Mucosa of stomach (tissue), 1 donor: ENCODE data around the gene RPS24.

Experiments used
- H3K27me3 ChIP-seq: one replicate; pipeline ENCODE4 v1.7.0; 2013; ENCODE audit warnings: mild to moderate bottlenecking, low read length; ENCODE audit not compliant: control insufficient read depth, insufficient read depth
- H3K36me3 ChIP-seq: one replicate; pipeline ENCODE4 v1.7.0; 2013; ENCODE audit warnings: low read length; ENCODE audit not compliant: control insufficient read depth, insufficient read depth
- H3K4me1 ChIP-seq: one replicate; pipeline ENCODE4 v1.7.0; 2013; ENCODE audit warnings: mild to moderate bottlenecking, low read length; ENCODE audit not compliant: control insufficient read depth, insufficient read depth
- H3K4me3 ChIP-seq: one replicate; pipeline ENCODE4 v1.7.0; 2013; ENCODE audit warnings: low read length
- H3K9ac ChIP-seq: one replicate; pipeline ENCODE4 v1.7.0; 2013; ENCODE audit warnings: mild to moderate bottlenecking, low read length, moderate library complexity
- H3K9me3 ChIP-seq: one replicate; pipeline ENCODE4 v1.7.0; 2013; ENCODE audit warnings: mild to moderate bottlenecking, low read length, moderate library complexity; ENCODE audit not compliant: control insufficient read depth
- donor health status: Pancreatic carcinoma.

Gene RPS24

GRCh38 chr10:78079411-78079810 lies 45.7 kb downstream of the RPS24 start:
- H3K27me3 ChIP-seq, result no peaks in the 10 kb centered on the region
- H3K9ac ChIP-seq, result no peak overlapping the region
- no peaks in the 10 kb centered on the region for H3K4me1 ChIP-seq
- H3K9me3 ChIP-seq, result no peaks in the 10 kb centered on the region
- H3K4me3 ChIP-seq, result no peak overlapping the region
- no peaks in the 10 kb centered on the region for H3K36me3 ChIP-seq

GRCh38 chr10:78081292-78081691 lies 47.6 kb downstream of the RPS24 start:
- Histone ChIP-seq H3K9ac (no peak overlapping the region), H3K4me3 (no peak overlapping the region), H3K9me3 (no peaks in the 10 kb centered on the region), H3K4me1 (no peaks in the 10 kb centered on the region), H3K36me3 (no peaks in the 10 kb centered on the region), H3K27me3 (no peaks in the 10 kb centered on the region)

GRCh38 chr10:78082636-78083035 lies 49.0 kb downstream of the RPS24 start:
- H3K9ac ChIP-seq, result no peak overlapping the region
- no peaks in the 10 kb centered on the region for H3K4me1 ChIP-seq
- no peaks in the 10 kb centered on the region for H3K27me3 ChIP-seq
- no peaks in the 10 kb centered on the region for H3K9me3 ChIP-seq
- no peaks in the 10 kb centered on the region for H3K36me3 ChIP-seq
- no peak overlapping the region for H3K4me3 ChIP-seq
